VCaP (cell line): Measurements from ENCODE around the gene FYN.

Experiments
- H3K27ac ChIP-seq: fragments of 450-650 bp; 2 replicates; pipeline ENCODE4 v1.5.1; 2017
- CTCF ChIP-seq: fragments of 450-650 bp; conservative IDR thresholded peaks from 2 replicates; pipeline ENCODE4 v1.5.1; 2017; ENCODE audit warnings: mild to moderate bottlenecking, moderate library complexity

Gene FYN

GRCh38 chr6:111620169-111620568, 253.1 kb downstream of the FYN start:
- H3K27ac ChIP-seq, result no peak overlapping the region

GRCh38 chr6:111618407-111618806, 254.8 kb downstream of the FYN start:
- no peak overlapping the region for H3K27ac ChIP-seq
- TF ChIP-seq CTCF, result no peak

More at GRCh38 chr6:111620169-111620568, 253.1 kb downstream of the FYN start:
- no peak for TF ChIP-seq CTCF

- no peak for TF ChIP-seq CTCF
- no peak overlapping the region for H3K27ac ChIP-seq
Measured at GRCh38 chr6:111617149-111617548, 256.1 kb downstream of the FYN start.

- H3K27ac ChIP-seq, result no peak overlapping the region
- no peak for TF ChIP-seq CTCF
Measured at GRCh38 chr6:111615916-111616612, 257.2 kb downstream of the FYN start.

GRCh38 chr6:111614833-111615582, 258.2 kb downstream of the FYN start:
- TF ChIP-seq CTCF, result no peak
- no peak overlapping the region for H3K27ac ChIP-seq

GRCh38 chr6:111612379-111612778, 260.9 kb downstream of the FYN start:
- no peak overlapping the region for H3K27ac ChIP-seq
- no peak for TF ChIP-seq CTCF

- H3K27ac ChIP-seq, result no peak overlapping the region
- no peak for TF ChIP-seq CTCF
Measured at GRCh38 chr6:111610548-111611172, 262.6 kb downstream of the FYN start.
